HG03354 (cell line): ENCODE measurements around the gene DEDD.

Experiments
- ATAC-seq: cut with Tn5 transposase; IDR thresholded peaks from one replicate; pipeline ENCODE4 v1.9.1; 2021; ENCODE audit warnings: mild to moderate bottlenecking; ENCODE audit not compliant: unreplicated experiment, poor library complexity, severe bottlenecking

The DEDD gene

DNA sequence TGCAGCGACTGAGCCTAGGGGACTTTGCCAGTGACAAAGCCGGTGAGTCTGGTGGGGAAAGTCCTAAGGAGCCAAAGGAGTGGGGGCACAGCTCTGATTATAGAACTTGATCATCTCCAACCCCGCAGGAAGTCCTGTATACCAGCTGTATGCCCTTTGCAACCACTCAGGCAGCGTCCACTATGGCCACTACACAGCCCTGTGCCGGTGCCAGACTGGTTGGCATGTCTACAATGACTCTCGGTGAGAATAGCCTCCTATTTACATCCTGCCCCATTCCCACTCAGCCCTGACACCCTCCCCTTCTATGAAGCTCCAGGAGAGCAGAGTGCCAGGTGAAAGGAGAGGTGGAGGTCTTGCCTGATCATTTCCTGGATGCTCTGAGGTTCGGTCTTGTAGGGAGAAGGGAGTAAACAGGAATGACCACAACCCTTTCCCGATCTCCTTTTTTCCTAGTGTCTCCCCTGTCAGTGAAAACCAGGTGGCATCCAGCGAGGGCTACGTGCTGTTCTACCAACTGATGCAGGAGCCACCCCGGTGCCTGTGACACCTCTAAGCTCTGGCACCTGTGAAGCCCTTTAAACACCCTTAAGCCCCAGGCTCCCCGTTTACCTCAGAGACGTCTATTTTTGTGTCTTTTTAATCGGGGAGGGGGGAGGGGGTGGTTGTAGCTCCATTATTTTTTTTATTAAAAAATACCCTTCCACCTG, 32.6 kb upstream of the DEDD start:
- no peak for ATAC-seq

DNA sequence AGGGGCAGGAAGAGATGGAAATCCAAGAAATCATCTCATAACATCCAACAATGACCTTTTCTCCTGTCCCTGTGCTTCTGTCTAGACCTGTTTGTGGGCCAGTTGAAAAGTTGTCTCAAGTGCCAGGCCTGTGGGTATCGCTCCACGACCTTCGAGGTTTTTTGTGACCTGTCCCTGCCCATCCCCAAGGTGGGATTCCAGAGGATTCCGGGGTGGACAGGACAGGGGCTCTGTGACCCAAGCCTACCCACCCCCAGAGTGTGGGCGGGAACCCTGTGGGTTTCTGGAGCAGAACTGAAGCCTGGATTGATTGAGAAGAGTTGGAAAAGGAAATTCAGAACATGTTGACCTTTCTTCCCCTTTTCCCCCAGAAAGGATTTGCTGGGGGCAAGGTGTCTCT, 31.3 kb upstream of the DEDD start:
- ATAC-seq, result no peak

DNA sequence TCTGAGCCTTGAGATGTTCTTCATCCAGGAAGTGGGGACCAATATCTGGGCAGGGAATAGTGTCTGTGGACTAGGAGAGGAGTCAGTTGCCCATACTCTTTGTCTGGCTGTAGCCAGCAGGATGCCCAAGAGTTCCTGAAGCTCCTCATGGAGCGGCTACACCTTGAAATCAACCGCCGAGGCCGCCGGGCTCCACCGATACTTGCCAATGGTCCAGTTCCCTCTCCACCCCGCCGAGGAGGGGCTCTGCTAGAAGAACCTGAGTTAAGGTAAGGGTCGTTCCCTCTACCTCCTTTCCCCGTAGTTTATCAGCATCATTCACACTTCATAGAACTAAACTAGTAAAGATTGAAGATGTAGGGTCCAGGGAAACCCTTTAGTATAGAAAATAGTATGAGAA, 30.3 kb upstream of the DEDD start:
- ATAC-seq, result no peak

DNA sequence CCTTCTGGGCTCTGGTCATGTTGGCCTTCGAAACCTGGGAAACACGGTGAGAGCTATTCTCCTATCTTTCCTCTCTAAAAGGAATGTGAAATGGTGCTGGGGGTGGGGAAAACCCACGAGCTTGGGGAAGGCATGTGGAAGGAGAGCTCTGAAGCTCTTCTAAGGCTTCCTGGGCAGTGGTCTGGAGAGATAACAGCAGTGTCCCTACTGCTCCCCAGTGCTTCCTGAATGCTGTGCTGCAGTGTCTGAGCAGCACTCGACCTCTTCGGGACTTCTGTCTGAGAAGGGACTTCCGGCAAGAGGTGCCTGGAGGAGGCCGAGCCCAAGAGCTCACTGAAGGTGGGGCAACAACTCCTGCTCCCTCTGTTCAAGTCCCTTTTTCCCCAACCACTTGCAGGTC, 29.6 kb upstream of the DEDD start:
- ATAC-seq, result no peak

DNA sequence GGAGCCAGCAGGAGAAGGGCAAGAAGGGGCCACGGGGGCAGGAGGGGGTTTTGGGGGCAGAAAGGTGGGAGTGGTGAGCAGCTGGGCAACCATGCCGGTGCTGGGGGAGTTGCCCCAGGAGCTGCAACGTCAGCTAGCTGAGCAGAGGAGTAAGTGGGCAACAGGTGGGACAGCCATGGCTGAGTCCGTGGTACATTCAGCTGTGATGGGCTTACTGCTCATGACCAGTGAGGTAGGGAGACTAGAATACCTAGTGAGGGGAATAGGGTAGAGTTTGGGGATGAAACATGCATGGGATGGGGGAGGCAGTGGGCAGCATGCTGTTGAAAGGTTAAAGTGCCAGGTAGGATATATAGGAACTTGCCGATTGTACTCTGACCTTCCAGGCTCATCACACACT, 29.2 kb upstream of the DEDD start:
- ATAC-seq, result no peak

DNA sequence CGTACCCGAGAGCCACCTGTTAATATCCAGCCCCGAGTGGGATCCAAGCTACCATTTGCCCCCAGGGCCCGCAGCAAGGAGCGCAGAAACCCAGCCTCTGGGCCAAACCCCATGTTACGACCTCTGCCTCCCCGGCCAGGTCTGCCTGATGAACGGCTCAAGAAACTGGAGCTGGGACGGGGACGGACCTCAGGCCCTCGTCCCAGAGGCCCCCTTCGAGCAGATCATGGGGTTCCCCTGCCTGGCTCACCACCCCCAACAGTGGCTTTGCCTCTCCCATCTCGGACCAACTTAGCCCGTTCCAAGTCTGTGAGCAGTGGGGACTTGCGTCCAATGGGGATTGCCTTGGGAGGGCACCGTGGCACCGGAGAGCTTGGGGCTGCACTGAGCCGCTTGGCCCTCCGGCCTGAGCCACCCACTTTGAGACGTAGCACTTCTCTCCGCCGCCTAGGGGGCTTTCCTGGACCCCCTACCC, 28.2 kb upstream of the DEDD start:
- ATAC-seq, result no peak

DNA sequence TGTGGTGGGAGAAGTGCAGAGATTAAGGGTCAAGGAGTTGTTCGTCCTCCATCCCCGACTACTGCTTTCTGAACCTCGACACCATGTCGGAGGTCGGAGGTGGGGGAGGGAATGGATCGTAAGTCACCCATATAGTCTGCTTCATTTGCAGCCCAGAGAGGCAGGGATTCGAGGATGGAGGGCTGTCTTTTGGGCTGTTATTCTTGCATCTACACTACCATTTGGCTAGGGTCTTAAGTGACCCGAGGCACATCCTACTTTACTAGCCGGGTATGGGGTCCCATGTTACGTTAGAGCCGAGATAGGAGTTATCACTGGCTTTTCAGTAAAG, 27.4 kb upstream of the DEDD start:
- no peak for ATAC-seq

DNA sequence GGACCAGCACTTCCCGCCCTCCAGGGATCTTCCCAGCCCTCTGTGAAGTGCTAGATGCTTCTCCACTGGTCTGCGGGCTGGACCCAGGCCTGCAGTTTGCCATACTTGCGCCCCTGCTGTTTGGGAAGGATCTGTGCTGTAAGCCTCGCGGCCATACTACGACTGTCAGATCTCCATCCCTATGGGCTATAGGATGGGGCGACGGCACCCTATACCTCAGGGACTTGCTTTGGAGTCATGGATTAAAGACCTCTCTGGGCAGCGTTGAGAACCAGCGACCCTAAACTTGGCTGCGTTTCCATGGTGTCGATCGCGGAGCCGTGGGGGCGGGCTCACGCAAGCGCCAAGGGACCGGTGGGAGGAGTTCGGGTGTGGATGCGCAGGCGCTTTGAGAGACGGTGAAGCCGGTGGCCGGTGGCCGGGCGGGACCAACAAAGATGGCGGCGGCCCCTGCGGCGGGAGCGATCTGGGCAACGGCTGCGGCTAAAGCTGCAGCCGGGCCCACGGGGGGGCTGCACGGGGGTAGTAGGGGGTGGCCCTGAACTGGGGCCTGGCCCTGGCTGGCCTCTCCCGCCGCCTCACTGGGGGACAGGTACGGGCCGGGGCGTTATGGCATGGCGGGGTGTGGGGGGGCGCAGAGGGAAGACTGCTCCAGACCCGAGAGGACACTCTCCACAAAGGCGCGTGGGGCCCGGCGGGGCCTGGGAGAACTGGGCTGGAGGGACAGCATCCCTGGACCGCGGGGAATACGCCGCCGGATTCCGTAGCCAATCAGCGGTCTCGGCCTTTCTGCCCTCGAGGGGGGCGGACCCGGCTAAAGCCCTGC, 26.8 kb upstream of the DEDD start, which contains the start of gene USP21:
TSS of gene USP21 (plus strand) at position 414 of the 826 bp plus-strand sequence. CDS start 1,141 bp downstream, outside the sequence.
- ATAC-seq, result peak; percentile 88

DNA sequence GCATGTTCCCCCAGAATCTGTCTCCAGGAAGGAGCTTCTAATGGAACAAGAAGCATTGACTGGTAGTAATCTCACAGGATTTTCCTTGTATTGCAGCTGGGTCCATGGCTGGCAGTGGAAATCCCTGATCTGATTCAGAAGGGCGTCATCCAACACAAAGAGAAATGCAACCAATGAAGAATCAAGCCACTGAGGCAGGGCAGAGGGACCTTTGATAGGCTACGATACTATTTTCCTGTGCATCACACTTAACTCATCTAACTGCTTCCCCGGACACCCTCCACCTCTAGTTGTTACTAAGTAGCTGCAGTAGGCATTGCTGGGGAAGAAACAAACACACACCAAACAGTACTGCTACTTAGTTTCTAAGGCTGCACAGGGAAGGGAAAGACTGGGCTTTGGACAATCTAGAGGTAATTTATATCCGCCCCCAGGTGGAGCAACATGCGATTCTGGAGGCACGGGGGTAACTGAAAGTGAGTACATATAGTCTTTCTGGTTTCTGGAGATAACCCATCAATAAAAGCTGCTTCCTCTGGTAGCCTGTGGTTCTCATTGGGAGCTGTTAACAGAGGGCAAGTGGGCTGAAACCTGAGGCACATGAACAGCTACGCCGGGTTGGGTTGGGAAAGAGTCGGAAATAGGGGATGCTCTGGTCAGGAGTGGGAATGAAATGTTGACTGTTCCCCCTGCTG, 26.0 kb upstream of the DEDD start:
- no peak for ATAC-seq

DNA sequence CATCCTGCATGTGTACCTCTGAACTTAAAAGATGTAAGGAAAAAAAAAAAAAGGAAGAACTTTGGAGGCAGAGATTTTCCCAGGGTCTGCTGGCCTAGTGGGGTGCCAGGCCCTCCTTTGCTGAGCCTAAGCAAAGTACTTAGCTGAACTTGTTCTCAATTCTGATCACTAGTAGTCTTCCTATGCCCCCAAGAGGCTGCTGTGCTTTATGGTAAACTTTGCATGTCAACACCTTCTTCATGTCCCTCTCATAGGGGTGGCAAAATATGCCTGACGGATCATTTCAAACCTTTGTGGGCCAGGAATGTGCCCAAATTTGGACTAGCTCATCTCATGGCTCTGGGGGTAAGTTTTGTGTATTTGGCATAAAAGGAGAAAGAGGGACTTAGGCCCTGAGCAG, 25.4 kb upstream of the DEDD start:
- ATAC-seq, result no peak

DNA sequence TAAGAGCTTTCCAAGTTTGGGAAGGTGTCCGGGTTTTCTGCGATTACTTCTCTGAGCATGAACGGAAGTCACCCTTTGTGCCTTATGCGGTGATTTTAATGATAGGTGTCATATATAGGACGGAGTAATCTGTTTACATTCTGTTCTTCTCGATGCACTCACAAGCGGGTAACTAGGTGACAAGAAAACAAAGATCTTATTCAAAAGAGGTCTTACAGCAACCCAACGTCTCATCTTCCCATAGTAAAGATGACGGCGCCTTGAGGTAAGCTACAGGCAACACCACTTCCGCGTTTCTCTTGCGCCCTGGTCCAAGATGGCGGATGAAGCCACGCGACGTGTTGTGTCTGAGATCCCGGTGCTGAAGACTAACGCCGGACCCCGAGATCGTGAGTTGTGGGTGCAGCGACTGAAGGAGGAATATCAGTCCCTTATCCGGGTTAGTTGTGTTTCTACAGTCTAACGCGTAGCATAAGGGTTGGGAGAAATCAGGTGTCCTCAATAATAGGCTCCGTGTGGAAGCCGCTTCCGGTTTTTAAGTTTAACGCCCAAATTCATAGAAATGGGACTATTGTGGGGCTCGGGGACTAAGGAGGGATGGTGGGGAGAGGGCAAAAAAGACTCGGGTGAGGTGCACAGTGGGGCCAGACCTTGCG, 21.3 kb upstream of the DEDD start, which contains the start of gene UFC1:
TSS of gene UFC1 (plus strand) at position 297 of the 656 bp plus-strand sequence. CDS start at position 317, 20 bp downstream.
- peak; percentile 91 for ATAC-seq

DNA sequence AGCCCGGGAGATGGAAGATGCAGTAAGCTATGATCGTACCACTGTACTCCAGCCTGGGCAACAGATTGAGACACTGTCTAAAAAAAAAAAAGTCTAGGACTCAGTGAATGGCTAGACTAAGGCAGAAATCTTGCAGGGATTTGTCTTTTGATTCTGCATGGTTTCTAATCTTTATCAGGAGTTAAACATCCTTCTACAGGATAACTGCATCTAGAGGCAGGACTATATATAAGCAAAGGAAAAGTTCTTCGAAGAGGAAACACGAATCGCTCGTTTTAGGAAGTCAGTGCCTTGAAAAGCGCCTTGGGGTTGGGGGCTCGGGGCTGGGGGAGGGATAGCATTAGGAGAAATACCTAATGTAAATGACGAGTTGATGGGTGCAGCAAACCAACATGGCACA, 20.7 kb upstream of the DEDD start:
- peak; percentile 19 for ATAC-seq

DNA sequence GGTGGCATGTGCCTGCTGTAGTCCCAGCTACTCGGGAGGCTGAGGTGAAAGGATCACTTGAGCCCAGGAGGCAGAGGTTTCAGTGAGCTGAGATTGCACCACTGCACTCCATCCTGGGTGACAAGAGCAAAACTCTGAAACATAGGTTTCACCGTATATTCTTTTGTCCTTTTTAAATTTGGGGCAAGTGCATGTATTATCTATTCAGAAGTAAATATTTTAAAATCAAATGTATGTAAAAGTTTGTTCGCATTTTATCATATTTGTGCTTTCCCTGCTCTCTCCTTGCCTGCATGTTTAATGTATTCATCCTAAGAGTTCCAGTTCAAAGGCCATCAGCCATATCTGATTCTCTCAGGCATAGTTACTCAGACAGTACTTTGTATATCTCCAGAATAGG, 13.4 kb upstream of the DEDD start:
- ATAC-seq, result no peak

DNA sequence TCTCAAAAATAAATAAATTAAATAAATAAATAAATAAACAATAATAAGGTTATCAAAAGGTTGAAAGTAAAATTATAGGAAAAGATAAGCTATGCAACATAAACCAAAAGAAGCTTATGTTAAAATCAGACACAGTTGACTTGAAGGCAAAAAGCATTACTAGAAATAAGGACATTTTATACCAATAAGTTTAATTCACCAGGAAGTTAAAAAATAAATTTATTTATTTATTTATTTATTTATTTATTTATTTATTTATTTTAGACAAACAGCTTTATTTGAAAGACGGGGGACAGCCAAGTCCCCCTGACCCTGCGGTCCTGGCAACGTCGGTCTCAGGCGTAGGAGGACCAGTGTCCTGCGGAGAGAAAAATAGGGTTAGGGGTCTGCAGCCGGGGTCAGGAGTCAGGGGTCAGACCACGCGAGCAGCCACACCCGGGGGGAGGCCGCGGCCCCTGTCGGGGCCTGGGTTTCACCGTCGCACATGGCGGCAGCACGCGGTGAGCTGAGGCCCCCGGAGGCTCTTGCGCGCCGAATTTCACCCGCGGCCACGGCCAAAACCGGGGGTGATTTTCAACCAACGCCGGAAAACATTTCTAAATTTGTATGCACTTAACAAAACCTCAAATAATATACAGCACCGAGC, 8.4 kb upstream of the DEDD start:
- ATAC-seq, result no peak

DNA sequence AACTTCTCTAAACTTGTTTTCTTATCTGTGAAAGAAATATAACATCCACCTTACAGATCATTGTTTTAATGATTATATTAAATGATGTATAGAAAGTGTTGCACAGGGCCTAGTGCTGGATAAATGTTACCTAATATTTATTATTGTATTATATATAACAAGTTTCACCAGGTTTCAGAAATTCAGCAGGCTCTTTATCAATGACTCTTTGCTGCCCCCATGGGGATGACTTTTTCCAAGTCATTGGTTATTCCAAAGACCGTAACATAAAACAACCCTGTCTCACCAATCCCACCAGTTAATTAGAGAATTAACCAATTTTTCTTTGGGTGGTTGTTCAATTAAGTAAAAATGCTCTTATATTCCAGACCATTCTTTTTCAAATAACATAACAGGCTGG, 7.3 kb upstream of the DEDD start:
- no peak for ATAC-seq

DNA sequence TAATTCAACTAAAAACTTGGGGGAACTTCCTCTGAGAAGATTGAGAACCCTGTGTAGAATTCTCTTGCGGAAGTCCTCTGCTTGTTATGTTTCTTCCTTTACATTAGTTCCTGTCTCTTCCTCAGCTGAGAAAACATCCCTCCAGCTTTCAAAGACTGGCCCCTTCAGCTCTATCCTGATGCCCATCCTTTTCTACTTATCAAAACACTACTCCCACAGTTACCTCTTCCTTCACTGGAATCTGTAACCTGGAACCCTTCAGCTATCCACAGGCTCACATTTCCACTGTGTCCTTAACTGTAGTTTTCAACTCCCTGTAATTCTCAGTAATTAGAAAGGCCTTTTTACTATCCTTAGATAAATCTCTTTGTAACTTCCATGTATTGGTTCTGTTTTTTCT, 6.0 kb upstream of the DEDD start:
- no peak for ATAC-seq

DNA sequence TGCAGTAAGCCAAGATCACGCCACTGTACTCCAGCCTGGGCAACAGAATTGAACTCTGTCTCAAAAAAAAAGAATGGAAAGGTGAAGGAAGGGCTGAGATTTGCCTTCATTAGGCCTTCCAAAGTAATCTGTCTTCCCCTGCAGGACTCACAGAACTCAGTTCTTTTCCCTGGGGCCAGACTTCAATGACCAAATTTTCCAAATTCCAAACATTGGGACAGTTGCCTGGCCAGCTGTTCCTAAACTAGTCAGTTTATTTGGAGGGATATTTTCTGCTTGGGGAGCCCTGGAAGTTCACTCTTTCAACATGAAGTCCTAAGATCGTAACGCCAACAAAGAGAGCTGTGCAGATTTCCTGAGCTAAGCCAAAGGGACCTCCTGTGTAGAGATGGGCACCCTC, 5.4 kb upstream of the DEDD start:
- no peak for ATAC-seq

DNA sequence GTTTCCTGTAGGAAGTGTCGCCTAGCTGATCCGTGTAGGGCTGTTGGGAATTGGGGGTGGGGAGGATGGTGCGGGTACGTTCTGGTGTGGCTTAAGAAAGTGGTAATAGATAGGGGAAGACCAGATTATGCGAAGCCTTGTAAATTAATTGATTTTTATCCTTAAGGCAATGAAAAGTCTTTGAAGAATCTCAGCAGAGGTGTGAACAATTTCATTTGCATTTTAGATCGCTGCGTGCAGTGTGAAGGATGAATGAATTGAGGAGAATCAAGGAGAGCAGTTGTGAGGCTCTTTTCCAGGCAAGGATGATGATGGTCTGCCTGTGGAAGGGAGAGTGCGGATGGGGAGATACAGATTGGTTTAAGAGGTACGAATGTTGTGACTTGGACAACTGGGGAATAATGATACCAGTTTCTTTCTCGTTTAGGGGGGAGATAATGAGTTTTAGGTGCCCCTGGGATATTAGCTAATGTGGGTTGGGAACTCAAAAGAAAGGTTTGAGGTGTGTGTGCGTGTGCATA, 813 bp upstream of the DEDD start:
- ATAC-seq, result peak; percentile 13
